HEK293 (cell line): ENCODE results near the gene CYTL1.

Experiments used
- CTCF ChIA-PET: fragments of 350-600 bp; formaldehyde crosslinking; extraction: SDS; loops from one replicate; lab custom pipeline; 2021; ENCODE audit warnings: antibody characterized with exemption; lab: Yijun Ruan, JAX
- POLR2A ChIA-PET: fragments of 300-600 bp; formaldehyde crosslinking; extraction: SDS; loops from one replicate; lab custom pipeline; 2020; ENCODE audit warnings: antibody characterized with exemption, inconsistent platforms; lab: Yijun Ruan, JAX
- H3K27ac ChIP-seq: fragments of 200-500 bp; sonication (Bioruptor generic); 2 replicates; pipeline ENCODE4 v1.5.1; 2014; ENCODE audit warnings: low read depth, low read length, control low read depth, inconsistent platforms; ENCODE audit errors: extremely low read depth
- H3K36me3 ChIP-seq, 2 experiments: fragments of 200-500 bp in 1 of 2; sonication (Bioruptor generic) in 1 of 2; 1 replicate in 1 of 2; 2 replicates in 1 of 2; pipeline ENCODE4 v1.5.1; 2014 to 2017; ENCODE audit warnings: inconsistent platforms in 2 of 2, low read length in 2 of 2; ENCODE audit not compliant: control insufficient read depth in 2 of 2, insufficient read depth in 1 of 2
- H3K4me1 ChIP-seq: fragments of 200-500 bp; sonication (Bioruptor generic); 2 replicates; pipeline ENCODE4 v1.5.1; 2014; ENCODE audit warnings: mild to moderate bottlenecking, low read length, inconsistent platforms; ENCODE audit not compliant: control insufficient read depth, insufficient read depth
- H3K4me3 ChIP-seq: 2 replicates; pipeline ENCODE4 v1.5.1; 2011; ENCODE audit warnings: low read depth, mild to moderate bottlenecking, control low read depth, low read length, moderate library complexity
- H3K9me3 ChIP-seq: fragments of 200-500 bp; sonication (Bioruptor generic); 2 replicates; pipeline ENCODE4 v1.5.1; 2014; ENCODE audit warnings: low read depth, low read length, inconsistent platforms; ENCODE audit not compliant: control insufficient read depth, insufficient read depth
- BCL11B ChIP-seq: fragments of 450-650 bp; formaldehyde crosslinking; IDR thresholded peaks from 2 replicates; pipeline ENCODE4 v1.5.1; 2016; ENCODE audit warnings: low read depth, missing biosample characterization, missing genetic modification characterization
- GLIS1 ChIP-seq: fragments of 450-650 bp; formaldehyde crosslinking; IDR thresholded peaks from 2 replicates; pipeline ENCODE4 v1.5.1; 2016; ENCODE audit warnings: missing biosample characterization, missing genetic modification characterization
- HOXD13 ChIP-seq: sonication (generic); formaldehyde crosslinking; IDR thresholded peaks from 2 replicates; pipeline ENCODE4 v1.8.0; 2022; ENCODE audit warnings: missing genetic modification reagents, borderline replicate concordance
- KLF9 ChIP-seq: fragments of 450-650 bp; formaldehyde crosslinking; IDR thresholded peaks from 2 replicates; pipeline ENCODE4 v1.5.1; 2016; ENCODE audit warnings: missing biosample characterization, missing genetic modification characterization, low read depth
- SALL2 ChIP-seq: fragments of 450-650 bp; formaldehyde crosslinking; IDR thresholded peaks from 2 replicates; pipeline ENCODE4 v1.5.0; 2017; ENCODE audit warnings: missing biosample characterization, mild to moderate bottlenecking, missing genetic modification characterization, borderline replicate concordance
- TRIM28 ChIP-seq: IDR thresholded peaks from 2 replicates; pipeline ENCODE4 v1.6.1; 2011; ENCODE audit warnings: low read length, control low read depth, borderline replicate concordance
- WT1 ChIP-seq: fragments of 450-650 bp; formaldehyde crosslinking; IDR thresholded peaks from 2 replicates; pipeline ENCODE4 v1.5.1; 2016; ENCODE audit warnings: missing biosample characterization, missing genetic modification characterization
- ZNF140 ChIP-seq: fragments of 450-650 bp; formaldehyde crosslinking; IDR thresholded peaks from 2 replicates; pipeline ENCODE4 v1.5.1; 2016; ENCODE audit warnings: missing biosample characterization, missing genetic modification characterization
- ZNF16 ChIP-seq: fragments of 450-650 bp; formaldehyde crosslinking; IDR thresholded peaks from 2 replicates; pipeline ENCODE4 v1.5.1; 2016; ENCODE audit warnings: low read depth, missing biosample characterization, missing genetic modification characterization
- ZNF350 ChIP-seq: fragments of 450-650 bp; formaldehyde crosslinking; IDR thresholded peaks from 2 replicates; pipeline ENCODE4 v1.5.0; 2017; ENCODE audit warnings: missing biosample characterization, mild to moderate bottlenecking, missing genetic modification characterization
- ZNF354C ChIP-seq: fragments of 450-650 bp; formaldehyde crosslinking; IDR thresholded peaks from 2 replicates; pipeline ENCODE4 v1.5.1; 2016; ENCODE audit warnings: missing biosample characterization, missing genetic modification characterization, low read depth, borderline replicate concordance
- ZNF433 ChIP-seq: fragments of 450-650 bp; formaldehyde crosslinking; IDR thresholded peaks from 2 replicates; pipeline ENCODE4 v1.5.1; 2016; ENCODE audit warnings: missing biosample characterization, missing genetic modification characterization, low read depth
- ZNF473 ChIP-seq: fragments of 450-650 bp; formaldehyde crosslinking; IDR thresholded peaks from 2 replicates; pipeline ENCODE4 v1.5.1; 2017; ENCODE audit warnings: missing biosample characterization, missing genetic modification characterization
- ZNF558 ChIP-seq: fragments of 450-650 bp; formaldehyde crosslinking; IDR thresholded peaks from 2 replicates; pipeline ENCODE4 v1.5.1; 2016; ENCODE audit warnings: missing biosample characterization, missing genetic modification characterization
- ZNF560 ChIP-seq: fragments of 450-650 bp; formaldehyde crosslinking; IDR thresholded peaks from 2 replicates; pipeline ENCODE4 v1.5.1; 2017; ENCODE audit warnings: missing biosample characterization, missing genetic modification characterization, borderline replicate concordance
- ZNF596 ChIP-seq: fragments of 450-650 bp; IDR thresholded peaks from 2 replicates; pipeline ENCODE4 v1.5.0; 2018; ENCODE audit warnings: missing biosample characterization, mild to moderate bottlenecking, missing genetic modification characterization, moderate library complexity
- ZNF624 ChIP-seq: fragments of 450-650 bp; formaldehyde crosslinking; IDR thresholded peaks from 2 replicates; pipeline ENCODE4 v1.5.1; 2017; ENCODE audit warnings: missing biosample characterization, missing genetic modification characterization
- ZNF629 ChIP-seq: fragments of 450-650 bp; formaldehyde crosslinking; IDR thresholded peaks from 2 replicates; pipeline ENCODE4 v1.5.1; 2017; ENCODE audit warnings: missing biosample characterization, missing genetic modification characterization
- ZNF664 ChIP-seq: fragments of 450-650 bp; formaldehyde crosslinking; IDR thresholded peaks from 2 replicates; pipeline ENCODE4 v1.5.1; 2016; ENCODE audit warnings: missing biosample characterization, missing genetic modification characterization
- ZNF777 ChIP-seq: fragments of 450-650 bp; formaldehyde crosslinking; IDR thresholded peaks from 2 replicates; pipeline ENCODE4 v1.5.1; 2017; ENCODE audit warnings: missing biosample characterization, missing genetic modification characterization, borderline replicate concordance
- TF ChIP-seq, protein P1 (sequence below): fragments of 450-650 bp; formaldehyde crosslinking; IDR thresholded peaks from 2 replicates; pipeline ENCODE4 v1.5.1; 2016; ENCODE audit warnings: missing biosample characterization, missing genetic modification characterization
- TF ChIP-seq, protein P2 (sequence below): fragments of 450-650 bp; formaldehyde crosslinking; IDR thresholded peaks from 2 replicates; pipeline ENCODE4 v1.5.1; 2016; ENCODE audit warnings: missing biosample characterization, missing genetic modification characterization
- TF ChIP-seq, protein P3 (sequence below): fragments of 450-650 bp; formaldehyde crosslinking; IDR thresholded peaks from 2 replicates; pipeline ENCODE4 v1.5.1; 2016; ENCODE audit warnings: missing biosample characterization, missing genetic modification characterization
- TF ChIP-seq, protein P4 (sequence below): fragments of 450-650 bp; formaldehyde crosslinking; IDR thresholded peaks from 2 replicates; pipeline ENCODE4 v1.5.1; 2016; ENCODE audit warnings: missing biosample characterization, missing genetic modification characterization, low read depth
- TF ChIP-seq, protein P5 (sequence below): fragments of 450-650 bp; formaldehyde crosslinking; IDR thresholded peaks from 2 replicates; pipeline ENCODE4 v1.5.1; 2016; ENCODE audit warnings: missing biosample characterization, missing genetic modification characterization, borderline replicate concordance

CYTL1 gene

GRCh38 chr4:5066101-5066500 lies 46.8 kb upstream of the CYTL1 start:
- Histone ChIP-seq H3K4me1 (no peaks in the 10 kb centered on the region), H3K9me3 (no peaks in the 10 kb centered on the region), H3K27ac (no peak overlapping the region), H3K4me3 (no peak overlapping the region), H3K36me3 (no peaks in the 10 kb centered on the region)
- TF ChIP-seq ZNF350 (tag by site-specific recombination): no peak
- no peak for TF ChIP-seq ZNF664 (tag by site-specific recombination)
- TF ChIP-seq ZNF473 (tag by site-specific recombination): no peak
- TF ChIP-seq, protein P1, sequence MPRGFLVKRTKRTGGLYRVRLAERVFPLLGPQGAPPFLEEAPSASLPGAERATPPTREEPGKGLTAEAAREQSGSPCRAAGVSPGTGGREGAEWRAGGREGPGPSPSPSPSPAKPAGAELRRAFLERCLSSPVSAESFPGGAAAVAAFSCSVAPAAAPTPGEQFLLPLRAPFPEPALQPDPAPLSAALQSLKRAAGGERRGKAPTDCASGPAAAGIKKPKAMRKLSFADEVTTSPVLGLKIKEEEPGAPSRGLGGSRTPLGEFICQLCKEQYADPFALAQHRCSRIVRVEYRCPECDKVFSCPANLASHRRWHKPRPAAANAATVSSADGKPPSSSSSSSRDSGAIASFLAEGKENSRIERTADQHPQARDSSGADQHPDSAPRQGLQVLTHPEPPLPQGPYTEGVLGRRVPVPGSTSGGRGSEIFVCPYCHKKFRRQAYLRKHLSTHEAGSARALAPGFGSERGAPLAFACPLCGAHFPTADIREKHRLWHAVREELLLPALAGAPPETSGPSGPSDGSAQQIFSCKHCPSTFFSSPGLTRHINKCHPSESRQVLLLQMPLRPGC (tag by site-specific recombination): no peak
- TF ChIP-seq TRIM28: no peak
- TF ChIP-seq, protein P2, sequence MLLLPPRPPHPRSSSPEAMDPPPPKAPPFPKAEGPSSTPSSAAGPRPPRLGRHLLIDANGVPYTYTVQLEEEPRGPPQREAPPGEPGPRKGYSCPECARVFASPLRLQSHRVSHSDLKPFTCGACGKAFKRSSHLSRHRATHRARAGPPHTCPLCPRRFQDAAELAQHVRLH: no peak
- TF ChIP-seq, protein P3, sequence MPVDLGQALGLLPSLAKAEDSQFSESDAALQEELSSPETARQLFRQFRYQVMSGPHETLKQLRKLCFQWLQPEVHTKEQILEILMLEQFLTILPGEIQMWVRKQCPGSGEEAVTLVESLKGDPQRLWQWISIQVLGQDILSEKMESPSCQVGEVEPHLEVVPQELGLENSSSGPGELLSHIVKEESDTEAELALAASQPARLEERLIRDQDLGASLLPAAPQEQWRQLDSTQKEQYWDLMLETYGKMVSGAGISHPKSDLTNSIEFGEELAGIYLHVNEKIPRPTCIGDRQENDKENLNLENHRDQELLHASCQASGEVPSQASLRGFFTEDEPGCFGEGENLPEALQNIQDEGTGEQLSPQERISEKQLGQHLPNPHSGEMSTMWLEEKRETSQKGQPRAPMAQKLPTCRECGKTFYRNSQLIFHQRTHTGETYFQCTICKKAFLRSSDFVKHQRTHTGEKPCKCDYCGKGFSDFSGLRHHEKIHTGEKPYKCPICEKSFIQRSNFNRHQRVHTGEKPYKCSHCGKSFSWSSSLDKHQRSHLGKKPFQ: no peak
- no peak for TF ChIP-seq ZNF624 (tag by site-specific recombination)
- no peak for TF ChIP-seq ZNF596
- no peak for TF ChIP-seq ZNF433 (tag by site-specific recombination)
- TF ChIP-seq KLF9 (tag by site-specific recombination): no peak
- no peak for TF ChIP-seq WT1 (tag by site-specific recombination)
- TF ChIP-seq, protein P4, sequence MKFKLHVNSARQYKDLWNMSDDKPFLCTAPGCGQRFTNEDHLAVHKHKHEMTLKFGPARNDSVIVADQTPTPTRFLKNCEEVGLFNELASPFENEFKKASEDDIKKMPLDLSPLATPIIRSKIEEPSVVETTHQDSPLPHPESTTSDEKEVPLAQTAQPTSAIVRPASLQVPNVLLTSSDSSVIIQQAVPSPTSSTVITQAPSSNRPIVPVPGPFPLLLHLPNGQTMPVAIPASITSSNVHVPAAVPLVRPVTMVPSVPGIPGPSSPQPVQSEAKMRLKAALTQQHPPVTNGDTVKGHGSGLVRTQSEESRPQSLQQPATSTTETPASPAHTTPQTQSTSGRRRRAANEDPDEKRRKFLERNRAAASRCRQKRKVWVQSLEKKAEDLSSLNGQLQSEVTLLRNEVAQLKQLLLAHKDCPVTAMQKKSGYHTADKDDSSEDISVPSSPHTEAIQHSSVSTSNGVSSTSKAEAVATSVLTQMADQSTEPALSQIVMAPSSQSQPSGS (tag by site-specific recombination): no peak
- no peak for TF ChIP-seq ZNF354C (tag by site-specific recombination)
- ChIA-PET CTCF (no interaction called here), POLR2A (no interaction called here)

DNA sequence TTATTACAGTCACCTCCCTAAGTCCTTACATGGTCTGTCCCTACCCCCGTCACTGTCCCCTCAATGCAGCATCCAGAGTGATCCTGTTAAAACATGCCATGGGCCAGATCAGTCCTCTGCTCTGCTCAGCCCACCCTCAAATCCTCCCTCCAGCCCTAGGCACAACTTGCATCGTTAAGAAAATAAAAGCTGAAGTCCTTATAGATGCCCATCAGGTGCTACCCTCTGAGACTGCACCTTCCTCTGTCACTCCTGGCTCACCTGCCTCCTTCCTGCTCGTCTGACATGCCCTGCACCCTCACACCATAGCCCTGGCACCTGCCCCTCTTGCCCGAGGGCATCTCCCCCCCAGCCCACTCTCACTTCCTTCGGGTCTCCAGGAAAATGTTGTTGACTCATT lies 36.2 kb upstream of the CYTL1 start:
- CTCF ChIA-PET: interaction anchor here (0.6 to 0.8 kb wide), 2 partner anchors 87 to 774 kb away, joined by 3 to 4 read pairs; no protein-coding TSS in a partner anchor
- POLR2A ChIA-PET: no interaction called here
- Histone ChIP-seq H3K36me3 (no peaks in the 10 kb centered on the region), H3K4me3 (no peak overlapping the region), H3K27ac (no peak overlapping the region), H3K4me1 (no peaks in the 10 kb centered on the region), H3K9me3 (no peaks in the 10 kb centered on the region)
- no peak for TF ChIP-seq ZNF140 (tag by site-specific recombination)

- CTCF ChIA-PET: interaction anchor here (0.6 to 0.8 kb wide), 2 partner anchors 88 to 775 kb away, joined by 3 to 4 read pairs; no protein-coding TSS in a partner anchor
- POLR2A ChIA-PET: no interaction called here
Observed at GRCh38 chr4:5054532-5054931, 35.3 kb upstream of the CYTL1 start.

More at GRCh38 chr4:5054532-5054931, 35.3 kb upstream of the CYTL1 start:
- no peaks in the 10 kb centered on the region for H3K4me1 ChIP-seq
- H3K36me3 ChIP-seq: no peaks in the 10 kb centered on the region
- H3K27ac ChIP-seq: no peak overlapping the region
- no peak overlapping the region for H3K4me3 ChIP-seq
- no peaks in the 10 kb centered on the region for H3K9me3 ChIP-seq
- TF ChIP-seq ZNF558 (tag by site-specific recombination): no peak
- TF ChIP-seq ZNF777: no peak
- TF ChIP-seq SALL2 (tag by site-specific recombination): no peak
- no peak for TF ChIP-seq BCL11B (tag by site-specific recombination)
- TF ChIP-seq ZNF629 (tag by site-specific recombination): no peak
- TF ChIP-seq ZNF16 (tag by site-specific recombination): no peak
- TF ChIP-seq ZNF560 (tag by site-specific recombination): no peak
- TF ChIP-seq, protein P5, sequence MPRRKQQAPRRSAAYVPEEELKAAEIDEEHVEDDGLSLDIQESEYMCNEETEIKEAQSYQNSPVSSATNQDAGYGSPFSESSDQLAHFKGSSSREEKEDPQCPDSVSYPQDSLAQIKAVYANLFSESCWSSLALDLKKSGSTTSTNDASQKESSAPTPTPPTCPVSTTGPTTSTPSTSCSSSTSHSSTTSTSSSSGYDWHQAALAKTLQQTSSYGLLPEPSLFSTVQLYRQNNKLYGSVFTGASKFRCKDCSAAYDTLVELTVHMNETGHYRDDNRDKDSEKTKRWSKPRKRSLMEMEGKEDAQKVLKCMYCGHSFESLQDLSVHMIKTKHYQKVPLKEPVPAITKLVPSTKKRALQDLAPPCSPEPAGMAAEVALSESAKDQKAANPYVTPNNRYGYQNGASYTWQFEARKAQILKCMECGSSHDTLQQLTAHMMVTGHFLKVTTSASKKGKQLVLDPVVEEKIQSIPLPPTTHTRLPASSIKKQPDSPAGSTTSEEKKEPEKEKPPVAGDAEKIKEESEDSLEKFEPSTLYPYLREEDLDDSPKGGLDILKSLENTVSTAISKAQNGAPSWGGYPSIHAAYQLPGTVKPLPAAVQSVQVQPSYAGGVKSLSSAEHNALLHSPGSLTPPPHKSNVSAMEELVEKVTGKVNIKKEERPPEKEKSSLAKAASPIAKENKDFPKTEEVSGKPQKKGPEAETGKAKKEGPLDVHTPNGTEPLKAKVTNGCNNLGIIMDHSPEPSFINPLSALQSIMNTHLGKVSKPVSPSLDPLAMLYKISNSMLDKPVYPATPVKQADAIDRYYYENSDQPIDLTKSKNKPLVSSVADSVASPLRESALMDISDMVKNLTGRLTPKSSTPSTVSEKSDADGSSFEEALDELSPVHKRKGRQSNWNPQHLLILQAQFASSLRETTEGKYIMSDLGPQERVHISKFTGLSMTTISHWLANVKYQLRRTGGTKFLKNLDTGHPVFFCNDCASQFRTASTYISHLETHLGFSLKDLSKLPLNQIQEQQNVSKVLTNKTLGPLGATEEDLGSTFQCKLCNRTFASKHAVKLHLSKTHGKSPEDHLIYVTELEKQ (tag by site-specific recombination): no peak
- no peak for TF ChIP-seq HOXD13 (CRISPR knock-in tag)
- no peak for TF ChIP-seq ZNF354C (tag by site-specific recombination)
- no peak for TF ChIP-seq GLIS1
